Hematopoietic multipotent progenitor cell treated with erythropoietin and hydrocortisone succinate and interleukin-3 and kit ligand, for 4 days (in vitro differentiated cells): ENCODE results near the gene TMEM100.

Experiments used
- DNase-seq: peaks from one replicate; pipeline ENCODE4 v3.0.0-alpha.2; 2015

TMEM100 gene

DNA sequence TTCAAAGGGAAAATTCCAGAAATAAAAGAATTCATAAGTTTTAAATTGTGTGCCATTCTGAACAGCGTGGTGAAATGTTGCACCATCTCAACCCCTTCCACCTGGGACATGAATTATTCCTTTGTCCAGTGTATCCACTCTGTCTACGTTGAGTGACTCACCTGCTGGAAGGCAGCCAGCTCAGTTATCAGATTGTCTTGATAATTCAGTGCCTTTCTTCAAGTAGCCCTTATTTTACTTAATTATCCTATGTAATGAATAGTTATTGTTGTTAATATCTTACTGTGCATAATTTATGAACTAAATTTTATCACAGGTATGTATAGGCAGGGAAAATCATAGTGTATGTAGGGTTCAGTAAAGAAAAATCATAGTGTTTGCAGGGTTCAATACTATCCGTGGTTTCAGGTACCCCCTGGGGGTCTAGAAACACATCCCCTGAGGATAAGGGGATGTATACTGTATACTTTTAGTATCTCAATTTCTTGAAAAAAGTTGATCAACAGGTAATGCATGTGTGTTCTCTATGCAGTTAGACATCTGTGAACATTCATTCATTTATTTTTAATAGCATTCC, 20.5 kb upstream of the TMEM100 start:
- DNase-seq, result peak; percentile 9

DNA sequence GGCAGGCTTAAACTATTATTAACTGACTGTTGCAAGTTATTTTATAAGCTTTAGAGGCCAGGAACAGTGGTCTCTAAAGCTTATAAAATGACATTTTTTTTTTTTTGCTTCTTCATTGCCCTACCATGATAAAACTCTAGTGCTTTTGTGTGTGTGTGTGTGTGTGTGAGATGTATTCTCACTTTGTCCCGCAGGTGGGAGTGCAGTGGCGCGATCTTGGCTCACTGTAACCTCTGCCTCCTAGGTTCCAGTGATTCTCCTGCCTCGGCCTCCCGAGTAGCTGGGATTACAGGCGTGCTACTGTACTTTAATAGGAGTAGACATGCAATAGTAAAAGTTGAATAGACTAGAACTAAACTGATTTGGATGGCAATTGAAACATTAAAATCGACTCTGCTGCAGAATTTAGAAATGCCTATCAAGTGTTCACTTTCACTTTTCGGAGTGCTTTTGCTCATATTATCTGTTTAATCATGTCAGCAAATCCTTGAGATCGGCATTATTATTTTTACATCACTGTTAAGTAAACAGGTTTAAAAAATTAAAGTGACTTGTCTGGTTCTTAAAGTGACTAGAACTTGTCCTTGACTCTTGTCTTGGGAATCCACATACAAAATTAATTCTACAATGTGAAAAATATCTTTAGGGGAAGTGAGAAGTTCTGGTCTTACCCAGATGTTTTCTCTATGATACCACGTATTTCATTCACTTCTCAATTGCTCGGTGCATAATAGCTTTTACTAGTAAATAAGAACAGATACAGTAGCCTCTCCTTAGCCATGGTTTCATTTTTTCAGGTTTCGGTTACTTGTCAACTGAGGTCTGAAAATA, 19.8 kb upstream of the TMEM100 start:
- DNase-seq, result peak; percentile 10

DNA sequence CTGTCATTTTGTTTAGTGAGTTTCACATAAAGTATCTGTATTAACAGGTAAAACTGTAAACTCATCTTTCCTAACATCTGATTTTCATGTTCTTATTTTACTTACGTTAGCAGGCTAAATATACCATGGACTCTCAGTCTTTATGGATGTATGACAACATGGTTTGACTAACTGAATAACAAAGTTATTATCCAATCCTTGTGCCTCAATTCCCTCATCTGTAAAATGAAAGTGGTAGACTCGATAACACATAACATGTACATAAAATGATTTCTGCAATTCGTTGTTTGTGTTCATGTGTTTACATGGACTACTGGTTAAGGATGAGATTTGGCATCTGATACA, 18.7 kb upstream of the TMEM100 start:
- no peak for DNase-seq

DNA sequence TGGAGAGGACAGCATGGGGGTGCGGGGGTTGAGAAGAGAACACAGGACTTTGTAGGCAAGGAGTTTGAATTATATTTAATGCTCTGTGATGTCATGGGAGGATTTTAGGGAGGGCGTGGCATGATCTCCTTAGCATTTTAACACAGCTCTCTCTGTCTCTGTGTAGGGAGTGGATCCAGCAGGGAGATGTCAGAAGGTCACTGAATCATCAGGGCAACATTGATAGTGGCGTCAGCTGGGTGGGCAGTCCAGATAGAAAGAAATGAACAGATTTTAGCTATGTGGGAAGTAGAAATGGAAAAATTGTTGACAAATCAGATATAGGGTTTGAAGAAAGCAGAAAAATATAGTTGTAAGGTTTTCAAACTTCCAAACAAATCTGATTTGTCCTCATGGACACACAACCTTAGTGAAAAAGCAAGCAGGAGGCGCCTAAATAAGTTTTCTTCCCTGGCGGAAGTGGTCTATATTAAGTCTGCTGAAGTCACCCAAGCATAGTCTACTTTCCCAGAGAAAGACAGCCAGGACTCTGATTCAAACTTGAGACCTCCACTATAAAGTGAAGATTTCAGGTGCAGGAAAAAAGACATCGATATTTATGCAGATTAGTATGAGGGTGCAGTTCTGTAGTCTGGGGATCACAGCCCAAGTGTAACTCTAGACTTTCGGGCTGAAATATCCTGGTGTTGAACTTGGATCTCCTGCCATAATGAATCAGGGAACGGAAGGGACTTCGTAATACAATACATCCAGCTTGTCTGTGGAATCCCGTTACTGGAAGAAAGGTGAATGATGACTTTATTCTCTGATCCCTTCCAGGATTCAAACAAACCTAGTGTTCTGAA, 18.1 kb upstream of the TMEM100 start:
- no peak for DNase-seq

DNA sequence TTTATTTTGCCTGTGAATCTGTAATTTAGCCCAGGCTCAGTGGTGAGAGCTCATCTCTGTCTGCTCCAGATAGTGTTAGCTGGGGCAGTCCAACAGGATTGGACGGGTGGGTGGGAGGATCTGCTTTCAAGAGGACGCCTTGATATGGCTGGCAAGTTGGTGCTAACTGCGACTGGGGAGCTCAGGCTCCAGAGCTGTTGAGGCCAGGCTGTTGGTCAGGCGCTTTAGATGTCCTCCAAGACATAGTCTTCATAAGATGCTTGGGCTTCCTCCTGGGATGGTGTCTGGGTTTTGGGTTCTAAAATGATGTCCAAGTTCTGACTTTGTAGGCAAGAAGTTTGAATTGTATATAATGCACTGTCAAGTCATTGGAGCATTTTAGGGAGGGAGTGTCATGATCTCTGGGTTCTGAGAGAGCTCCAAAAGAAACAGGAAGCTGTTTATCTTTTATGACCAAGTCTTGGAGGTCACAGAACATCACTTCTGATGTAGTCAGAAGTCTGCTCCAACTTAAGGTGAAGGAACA, 15.4 kb upstream of the TMEM100 start:
- peak; percentile 69 for DNase-seq

DNA sequence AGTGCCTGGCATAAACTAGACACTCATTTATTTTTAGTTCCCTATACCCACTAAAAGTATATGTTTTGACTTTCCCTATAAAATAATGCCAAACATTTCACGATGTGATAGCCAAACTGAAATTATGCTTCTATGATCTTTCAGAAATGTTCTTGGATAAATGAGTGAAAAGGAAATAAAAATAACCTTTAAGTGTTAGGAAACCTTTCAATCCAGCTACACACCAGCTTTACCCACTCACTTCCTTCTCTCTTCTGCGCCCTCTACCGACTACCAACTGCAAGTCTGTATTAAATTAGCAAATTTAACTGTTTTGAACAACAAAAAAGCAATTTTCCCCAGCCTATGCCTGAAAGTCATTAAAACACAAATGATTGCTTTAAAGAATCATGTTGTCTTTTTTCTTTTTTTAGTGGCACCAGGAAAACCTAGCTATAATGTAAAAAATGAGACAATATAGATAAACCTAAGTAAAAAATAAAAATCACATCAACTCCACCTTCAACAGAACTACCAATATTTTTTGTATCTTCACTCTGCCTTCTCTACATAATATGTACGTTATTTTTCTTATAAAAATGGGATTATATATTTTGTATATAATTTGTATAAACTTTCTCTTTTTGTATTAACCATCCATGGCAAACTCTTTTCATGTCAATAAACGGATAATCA, 13.2 kb upstream of the TMEM100 start:
- DNase-seq, result peak; percentile 82

DNA sequence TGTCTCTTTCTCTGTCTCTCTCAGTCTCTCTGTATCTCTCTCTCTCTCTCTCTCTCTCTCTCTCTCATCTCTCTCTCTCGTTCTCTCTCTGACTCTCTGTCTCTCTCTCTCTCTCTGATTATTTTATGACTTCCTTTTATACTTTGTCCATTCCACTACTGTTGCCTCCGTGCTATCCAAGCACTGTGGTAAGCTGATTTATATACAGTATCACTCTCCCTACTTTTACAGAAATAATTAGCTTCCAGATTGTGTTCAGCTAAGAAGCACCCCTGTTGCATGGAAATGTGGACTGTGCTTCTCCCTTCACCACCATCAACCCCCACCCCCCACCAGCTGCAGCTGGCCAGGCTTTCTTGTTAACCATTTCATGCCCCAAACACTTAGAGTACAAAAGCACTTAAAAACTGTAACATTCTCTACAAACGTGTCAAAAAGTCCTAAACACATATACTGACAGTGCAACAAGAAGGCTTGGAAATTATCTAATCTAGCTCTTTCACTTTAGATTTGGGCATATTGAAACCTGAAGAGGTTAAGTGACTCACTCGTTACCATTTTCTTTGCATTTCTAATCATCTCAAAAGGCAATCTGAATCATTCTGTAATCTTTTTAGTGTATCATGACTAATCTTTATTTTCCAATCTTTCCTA, 11.6 kb upstream of the TMEM100 start:
- DNase-seq, result no peak

DNA sequence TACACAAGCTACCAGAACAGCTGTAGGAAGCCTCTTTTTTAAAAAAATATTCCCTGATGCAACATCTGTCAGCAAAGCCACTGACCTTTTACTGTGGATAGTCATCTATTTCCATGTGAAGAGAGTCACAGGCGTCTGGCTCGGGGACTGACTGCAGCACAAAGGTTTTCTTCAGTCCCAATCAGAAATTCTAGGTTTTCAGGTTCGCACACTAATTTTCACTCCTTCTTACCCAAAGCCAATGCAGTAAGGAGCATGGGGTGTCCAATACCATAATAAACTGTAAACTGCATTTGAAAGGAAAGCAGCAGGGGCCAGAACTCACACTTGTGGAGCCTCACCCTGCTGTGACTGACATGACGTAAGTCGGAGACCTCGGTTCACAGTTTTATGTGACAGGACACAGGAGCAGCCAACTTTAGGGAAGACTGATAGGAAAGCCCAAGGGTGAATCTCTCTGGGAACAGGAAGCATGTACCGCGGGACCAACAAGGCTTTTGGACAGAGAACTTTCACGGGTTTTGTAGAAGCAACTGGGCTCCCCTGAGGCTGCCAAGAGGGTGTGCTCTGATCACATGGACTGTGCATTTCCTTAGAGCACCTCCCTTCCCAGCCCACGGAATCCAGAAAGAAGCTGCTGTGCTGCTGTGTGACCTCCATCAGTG, 9.1 kb upstream of the TMEM100 start:
- no peak for DNase-seq

DNA sequence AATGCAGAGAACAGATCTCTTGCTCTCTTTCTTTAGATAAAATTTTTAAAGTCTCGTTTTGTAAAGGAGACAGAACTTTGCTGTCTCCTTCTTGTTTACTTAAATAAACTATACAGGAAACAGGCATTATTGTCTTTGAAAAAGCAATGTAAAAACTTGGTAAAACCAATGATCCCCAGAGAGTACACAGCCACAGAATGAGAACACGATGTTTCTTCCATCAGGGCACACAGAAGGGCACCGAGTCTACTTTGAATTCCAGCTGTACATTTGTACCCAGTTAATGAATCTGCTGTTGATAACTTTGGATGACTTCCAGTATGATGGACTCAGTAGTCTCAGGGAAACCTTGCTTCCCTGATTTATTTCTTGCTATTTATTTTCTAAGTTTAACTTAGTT, 8.1 kb upstream of the TMEM100 start:
- DNase-seq, result no peak

DNA sequence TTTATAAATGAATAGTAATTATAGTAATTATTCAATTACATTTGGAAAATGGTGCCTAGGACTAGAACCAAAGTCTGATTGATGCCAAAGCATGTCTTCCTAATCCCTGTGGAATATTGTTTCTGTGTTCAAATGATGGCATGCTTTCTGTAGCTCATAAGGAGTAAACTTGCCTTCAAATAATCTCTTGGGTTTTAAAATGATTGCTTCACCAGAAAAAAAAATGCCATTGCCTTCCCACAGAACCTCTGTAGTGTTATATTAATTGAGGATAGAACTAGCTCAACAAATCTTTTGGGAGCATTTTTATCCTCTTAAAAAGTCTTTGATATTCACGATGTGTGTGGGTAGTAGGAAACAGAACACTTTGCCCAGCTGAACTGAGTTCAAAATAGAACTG, 7.7 kb upstream of the TMEM100 start:
- DNase-seq, result no peak

DNA sequence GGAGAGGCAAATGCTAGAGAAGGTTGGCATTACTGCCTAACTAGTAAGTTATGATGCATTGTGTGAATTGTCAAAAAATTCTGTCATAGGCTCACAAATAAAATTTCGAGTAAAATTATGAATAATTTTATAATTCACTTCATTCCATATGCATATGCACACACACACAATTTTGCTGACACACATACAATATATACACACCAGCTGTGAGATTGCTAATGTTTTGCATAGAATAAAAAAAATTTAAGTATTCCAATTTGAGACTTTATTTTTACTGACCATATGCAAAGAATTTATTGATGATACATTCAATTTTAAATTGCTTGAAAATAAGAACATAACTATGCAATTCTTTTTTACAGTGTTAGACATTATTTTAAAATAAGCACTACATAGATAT, 6.8 kb upstream of the TMEM100 start:
- no peak for DNase-seq

DNA sequence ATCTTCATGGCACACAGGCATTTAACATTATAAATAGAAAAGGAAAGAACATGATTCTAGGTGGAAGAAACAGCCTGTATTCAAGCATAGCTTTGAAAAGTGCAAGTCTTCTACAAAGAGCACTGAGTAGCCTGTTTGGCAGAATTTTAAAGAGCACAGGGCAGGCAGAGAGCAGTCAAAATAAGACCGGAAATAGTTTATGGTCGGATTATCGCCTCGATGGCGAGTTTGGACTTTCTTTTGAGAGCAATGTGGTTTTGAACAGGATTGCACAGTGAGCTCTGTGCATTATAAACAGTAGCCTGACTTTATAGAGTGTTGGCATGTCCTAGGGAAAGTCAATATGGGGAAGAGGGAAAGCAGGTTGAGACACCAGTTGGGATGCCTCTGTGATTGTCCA, 6.2 kb upstream of the TMEM100 start:
- DNase-seq, result no peak

DNA sequence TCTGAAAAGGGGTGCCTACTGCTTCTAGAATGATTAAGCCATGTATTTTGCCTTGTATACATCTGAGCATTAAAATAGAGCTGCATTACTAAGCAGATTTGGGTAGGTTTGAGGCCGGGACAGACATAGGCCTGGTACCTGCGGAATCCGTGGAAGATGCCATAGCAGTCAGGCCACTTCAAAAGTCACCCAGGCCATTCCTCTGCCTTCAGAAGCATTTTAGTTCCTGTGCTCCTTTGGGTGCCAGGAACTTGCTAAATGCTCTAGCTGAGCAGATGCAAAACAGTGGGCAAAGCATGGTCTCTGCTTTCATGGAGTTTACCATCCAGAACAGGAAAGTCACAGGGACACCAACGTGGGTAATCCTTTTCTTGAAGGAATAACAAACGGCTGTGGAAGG, 5.7 kb upstream of the TMEM100 start:
- no peak for DNase-seq

DNA sequence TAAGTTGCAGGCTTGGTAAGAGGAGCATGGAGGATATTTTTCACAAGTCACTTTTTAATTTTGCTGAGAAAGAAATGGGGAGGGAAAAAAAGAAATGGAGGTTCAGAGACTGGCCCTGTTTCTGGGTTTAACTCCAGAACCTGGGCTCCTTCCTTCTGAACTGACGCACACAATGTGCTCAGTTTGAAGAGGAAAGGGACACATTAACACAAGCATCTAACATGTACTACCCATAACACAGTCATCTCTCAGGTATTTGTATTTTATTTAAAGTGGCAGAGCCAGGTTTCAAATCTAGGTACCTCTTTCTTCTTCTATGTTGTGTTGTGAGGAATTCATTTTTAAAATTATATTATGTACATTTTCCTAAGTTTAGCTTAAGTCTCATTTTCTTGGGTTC, 5.3 kb upstream of the TMEM100 start:
- no peak for DNase-seq

DNA sequence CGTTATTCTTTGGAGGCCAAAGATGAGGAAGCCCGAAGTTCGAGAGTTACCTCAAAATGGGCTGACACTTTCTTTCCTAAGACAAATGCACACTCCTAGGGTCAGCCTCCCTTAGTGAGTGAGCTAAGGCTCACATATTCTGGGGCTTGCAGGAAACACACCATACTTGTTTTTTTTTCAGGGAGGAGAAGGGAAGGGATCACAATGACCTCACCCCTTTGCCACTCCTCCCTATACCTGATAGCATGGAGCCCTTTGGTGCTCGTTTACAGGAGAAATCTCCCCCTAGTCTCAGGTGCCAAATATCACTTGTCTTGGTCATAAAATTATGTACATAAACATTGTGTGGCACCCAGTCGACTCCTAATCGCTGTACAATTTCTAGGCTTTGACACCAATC, 4.6 kb upstream of the TMEM100 start:
- DNase-seq, result no peak

DNA sequence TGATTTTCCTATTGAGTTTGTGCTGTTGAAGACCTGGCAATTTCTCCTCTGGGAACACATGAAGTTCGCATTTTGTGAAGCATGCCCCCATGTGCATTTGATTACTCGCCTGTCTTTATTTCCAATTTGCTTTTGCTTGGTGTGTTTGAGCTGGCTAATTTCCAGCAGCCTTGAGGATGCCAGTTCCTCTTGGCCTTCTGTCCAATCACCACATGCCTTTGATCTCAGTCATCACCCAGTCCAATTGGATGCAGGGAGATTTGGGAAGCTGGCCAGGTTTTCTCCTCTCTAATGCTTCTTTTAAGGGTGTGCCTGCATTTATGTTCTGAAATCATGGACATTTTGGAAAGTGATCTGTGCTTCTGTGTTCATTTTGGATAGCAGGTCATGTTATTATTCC, 3.8 kb upstream of the TMEM100 start:
- no peak for DNase-seq

DNA sequence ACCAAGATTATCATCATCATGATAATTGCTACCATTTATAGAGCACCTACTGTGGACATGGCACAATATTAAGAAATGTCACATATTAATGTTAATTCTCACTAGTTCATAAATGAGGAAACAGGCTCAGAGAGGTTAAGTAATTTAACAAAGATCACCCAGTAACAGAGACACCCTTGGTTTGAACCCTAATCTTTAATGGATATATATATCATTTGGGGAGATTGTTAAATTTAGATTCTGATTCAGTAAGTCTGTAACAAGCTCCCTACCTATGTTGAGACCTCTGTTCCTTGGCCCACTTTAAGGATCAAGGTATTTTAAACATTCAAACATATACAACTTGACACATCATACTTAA, 804 bp upstream of the TMEM100 start:
- no peak for DNase-seq

DNA sequence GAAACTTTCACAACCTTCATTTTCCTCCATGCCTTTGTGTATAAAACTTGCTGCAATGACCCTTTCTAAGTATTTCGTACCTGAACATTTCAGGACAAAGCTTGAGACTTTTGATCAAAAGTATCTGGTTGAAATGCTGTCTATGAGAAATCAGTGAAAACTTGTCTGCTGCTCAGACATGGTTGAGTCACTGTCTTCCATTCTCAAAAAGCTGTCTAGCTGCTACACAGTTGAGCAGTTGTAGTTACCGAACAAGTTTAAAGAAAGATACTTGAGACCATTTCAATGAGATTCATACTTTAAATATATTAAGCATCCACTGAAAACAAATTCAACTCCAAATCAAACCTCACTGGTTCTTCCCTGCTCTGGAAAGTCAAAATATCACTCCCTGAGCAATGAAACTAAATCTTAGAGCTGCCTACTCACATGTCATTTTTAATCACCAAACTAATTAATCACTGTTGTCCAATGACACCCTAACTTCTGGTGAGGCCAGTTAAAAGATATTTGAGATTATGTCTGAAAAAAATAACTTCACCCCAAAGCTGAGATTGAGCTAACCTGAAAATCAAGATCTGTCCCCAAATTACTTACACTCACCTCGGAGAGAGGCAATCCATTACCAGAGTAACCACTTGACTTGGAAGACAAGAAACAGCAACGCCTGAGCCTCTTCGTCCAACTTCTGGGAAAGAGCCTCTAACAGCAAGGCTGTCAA, 488 bp downstream of the TMEM100 start:
- no peak for DNase-seq

DNA sequence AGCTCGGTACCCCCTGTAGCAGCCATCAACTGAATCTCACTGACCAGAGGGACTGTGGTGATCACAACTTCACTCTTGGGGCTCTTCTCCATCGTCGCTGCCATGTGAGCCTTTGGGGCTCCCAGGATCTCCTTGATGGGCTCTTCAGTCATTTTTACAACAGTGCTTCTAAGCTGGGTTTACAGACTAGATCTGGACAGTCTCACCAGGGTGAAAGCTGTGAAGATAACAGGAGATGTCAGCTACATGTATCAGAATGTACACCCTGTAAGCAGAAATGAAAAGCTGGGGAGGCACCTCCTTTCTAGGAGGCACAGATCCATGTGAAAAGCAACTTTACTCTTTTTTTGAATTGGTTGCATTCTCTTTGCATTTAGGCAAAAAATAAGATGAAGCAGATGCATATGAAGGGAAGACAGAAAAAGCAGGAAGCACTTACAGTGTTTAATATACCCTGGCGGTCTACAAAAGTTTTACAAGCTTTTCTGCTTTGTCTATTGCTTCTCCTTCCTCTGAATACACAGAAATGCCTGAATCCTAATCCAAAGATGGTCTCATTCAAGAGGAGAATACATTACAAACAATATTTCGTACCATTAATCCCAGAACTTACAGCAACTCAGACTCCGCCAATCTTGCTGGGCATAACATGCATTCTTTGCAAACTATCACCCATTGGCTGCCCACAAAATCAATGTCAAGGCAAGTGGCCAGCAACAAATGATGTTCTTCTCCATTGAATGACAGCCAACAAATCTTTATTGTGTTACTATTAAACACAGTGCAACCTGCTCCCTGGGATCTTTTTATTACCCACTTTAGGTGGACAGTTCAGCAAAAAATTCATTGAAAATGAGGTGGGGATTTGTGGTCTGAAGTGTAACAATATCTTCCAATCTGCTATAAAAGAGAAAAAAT, 1.5 kb downstream of the TMEM100 start:
- no peak for DNase-seq
